TTC549 (cell line): Measurements from ENCODE around the gene ATCAY.
A peak's percentile ranks its signal among the peaks of the same experiment; 100 is the strongest.

Source experiments
- FAIRE-seq: peaks from 2 replicates; lab custom pipeline; 2012; peaks lifted over from hg19 to GRCh38; lab: Jason Lieb, UNC

Gene ATCAY

GRCh38 chr19:3970808-3971598, 90.5 kb downstream of the ATCAY start, which contains the start of gene DAPK3:
Gene DAPK3, minus strand, starts transcription at chr19:3971099. Its CDS starts 1,364 bp downstream, at chr19:3969735.
- FAIRE-seq = peak; percentile 50

DNA sequence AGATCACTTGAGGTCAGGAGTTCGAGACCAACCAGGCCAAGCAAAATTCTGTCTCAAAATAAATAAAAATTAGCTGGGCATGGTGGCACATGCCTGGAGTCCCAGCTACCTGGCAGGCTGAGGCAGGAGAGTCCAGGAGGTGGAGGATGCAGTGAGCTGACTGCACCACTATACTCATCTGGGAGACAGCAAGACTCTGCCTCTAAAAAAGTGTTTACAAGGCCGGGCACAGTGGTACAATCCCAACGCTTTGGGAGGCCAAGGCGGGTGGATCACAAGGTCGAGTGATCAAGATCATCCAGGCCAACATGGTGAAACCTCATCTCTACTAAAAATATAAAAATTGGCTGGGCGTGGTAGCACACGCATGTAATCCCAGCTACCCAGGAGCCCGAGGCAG, 94.7 kb downstream of the ATCAY start:
- FAIRE-seq = no peak

DNA sequence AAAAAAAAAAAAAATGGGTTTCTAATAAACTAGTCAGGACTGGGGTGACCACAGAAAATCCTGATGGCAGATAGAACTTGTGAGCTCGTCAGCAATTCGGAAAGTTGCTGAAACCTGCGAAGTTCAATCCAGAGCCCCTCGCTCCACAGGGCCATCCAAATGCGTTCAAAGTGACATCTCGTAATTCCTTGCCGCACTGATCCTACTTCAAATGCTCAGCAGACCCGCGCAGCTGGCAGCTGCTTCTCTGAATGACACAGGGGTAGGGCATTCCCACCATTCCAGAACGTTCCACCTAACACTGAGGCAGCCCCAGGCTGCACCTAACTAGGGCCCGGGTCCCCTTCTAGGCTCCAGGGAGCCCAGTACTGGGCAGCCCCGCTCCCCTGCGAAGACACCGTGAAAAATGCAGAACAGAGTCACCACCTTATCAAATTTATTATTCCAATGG, 95.2 kb downstream of the ATCAY start:
- FAIRE-seq = no peak

- FAIRE-seq = no peak
Observed at GRCh38 chr19:3976495-3977241, 96.2 kb downstream of the ATCAY start.
